GM19395 (cell line): ENCODE results near the gene ZNF503.

Experiments used
- ATAC-seq: cut with Tn5 transposase; IDR thresholded peaks from one replicate; pipeline ENCODE4 v1.9.1; 2021; ENCODE audit warnings: mild to moderate bottlenecking, moderate library complexity; ENCODE audit not compliant: unreplicated experiment

ZNF503 gene

DNA sequence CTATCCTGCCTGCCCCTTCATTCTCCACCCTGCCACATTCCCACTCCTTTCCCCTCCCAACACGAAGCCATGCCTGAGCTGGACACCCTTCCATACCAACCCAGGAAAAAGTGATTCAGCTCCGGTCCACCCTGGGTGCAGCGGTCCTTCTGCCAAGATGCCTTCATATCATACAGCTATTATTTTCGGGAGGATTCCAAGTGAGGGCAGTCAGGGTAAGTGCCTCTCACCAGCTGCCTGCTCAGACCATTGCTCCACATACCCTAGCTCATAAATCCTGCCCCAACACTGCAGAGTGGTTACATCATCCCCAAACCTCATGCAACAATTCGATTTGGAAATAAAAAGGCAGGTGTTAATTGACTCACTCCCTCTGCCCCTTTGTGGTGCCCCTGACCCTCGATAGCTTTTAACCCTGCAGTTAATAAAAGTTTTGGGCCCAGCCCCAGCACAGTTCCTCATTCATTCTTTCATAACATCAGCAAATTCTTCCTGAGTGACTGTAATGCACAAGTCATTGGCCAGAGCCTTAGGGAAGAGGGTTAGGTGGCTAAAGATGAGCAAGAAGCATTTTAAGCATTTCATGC is 42.6 kb downstream of the ZNF503 start:
- no peak for ATAC-seq

DNA sequence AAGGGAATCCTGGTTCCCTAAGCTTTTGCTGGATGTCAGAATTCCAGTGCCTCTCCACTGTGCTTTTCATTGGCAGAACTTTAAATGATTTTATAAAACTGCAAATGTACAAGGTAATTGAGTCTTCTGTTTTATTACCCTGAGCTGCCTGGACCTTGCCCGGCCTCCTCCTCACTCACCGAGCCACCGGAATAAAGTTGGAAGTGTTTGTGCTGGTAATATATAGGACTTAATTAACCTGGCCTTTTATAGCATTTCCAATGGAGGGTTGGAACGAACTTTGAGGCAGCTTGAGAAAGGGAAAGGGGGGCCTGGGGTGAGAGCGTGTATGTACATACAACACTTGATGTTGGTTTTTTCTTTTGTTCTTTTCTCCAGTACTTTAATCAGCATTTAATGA is 43.4 kb downstream of the ZNF503 start:
- no peak for ATAC-seq

DNA sequence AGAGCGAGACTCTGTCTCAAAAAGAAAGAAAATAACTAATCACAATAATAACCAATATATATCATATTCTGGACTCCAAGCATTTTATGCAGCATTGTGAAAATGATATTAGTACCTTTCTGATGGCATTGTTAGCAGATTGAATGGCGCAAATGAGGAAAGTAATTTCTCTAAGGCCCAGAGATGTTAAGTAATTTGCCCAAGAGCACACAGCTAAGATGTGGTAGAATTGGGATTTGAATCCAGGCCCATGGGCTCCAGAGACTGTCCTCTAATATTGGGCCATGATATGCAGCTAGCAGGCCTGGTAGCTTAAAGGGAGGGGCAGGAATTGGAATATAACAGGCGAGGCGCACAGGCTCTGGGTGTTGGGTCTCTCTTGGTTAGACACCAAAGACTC is 44.1 kb downstream of the ZNF503 start:
- ATAC-seq: no peak

DNA sequence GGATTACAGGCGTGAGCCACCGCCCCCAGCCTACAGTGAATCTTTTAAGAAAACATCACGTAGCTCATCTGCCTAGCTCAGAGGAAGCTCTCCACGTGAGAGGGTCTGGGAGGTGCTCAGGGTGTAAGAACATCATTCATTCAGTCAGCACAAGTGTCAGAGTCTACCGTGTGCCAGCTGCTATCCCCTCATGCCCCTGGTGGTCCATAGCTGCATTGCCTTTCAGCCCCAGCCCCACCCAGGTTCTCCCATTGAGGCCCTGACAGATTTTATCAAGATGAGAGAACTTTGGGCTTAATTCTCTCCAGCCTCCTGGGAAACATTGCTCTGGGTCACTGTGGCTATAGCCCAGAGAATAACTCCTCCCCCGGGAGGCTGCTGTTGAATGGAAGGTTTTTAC is 45.1 kb downstream of the ZNF503 start:
- no peak for ATAC-seq

DNA sequence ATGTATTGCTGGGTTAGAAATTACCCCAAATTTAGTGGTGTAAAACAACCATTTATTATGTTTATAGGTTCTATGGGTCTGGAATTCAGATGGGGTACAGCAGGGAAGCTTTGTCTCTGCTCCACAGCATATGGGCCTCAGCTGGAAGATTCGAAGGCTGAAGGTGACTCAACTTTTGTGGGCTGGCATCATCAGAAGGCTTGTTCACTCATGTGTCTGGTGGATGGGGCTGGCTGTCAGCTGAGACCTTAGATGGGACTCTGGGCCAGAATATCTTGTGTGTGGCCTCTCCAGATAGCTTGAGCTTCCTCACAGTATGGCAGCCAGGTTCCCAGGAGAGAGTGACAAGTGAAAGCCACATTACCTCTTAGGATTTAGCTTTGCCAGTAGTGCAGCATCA is 45.9 kb downstream of the ZNF503 start:
- ATAC-seq: no peak

DNA sequence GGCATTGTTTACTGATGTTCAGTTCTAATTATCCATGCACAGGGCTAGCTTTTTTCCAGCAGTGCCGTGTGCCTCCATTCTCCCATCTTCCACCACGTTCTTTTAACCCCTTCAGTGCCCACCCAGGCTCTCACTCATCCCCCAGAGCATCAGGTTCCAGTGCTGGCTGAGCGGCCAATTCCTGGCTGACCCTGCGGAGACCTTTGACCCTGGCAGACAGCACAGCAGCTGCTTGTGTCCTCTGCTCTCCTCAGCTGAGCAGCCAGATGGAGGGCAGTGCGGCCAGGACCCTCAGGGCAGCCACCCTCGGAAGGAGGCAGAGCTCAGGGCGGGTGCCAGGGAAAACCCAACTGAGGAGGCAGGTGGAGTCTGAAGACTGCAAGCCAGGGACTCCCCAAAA is 48.4 kb downstream of the ZNF503 start:
- no peak for ATAC-seq

DNA sequence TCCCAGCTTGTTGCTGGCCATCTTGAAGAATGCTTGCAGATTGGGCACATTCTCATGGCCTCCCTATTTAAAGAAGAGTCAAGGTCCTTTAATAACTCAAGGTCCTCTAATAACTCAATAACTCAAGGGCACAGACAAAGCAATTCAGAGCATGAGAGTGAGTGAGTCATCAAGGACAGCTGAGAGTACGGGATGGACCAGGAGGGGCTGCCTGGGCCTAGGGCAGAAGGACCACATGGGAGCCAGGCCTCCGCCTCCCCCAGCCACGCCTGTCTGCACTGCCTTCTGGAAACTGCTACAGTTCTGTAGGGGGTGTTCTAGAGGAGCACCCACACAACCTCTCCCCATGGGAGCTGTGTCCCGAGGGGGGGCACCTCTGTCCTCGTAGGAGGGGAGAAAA is 48.9 kb downstream of the ZNF503 start:
- ATAC-seq: no peak

DNA sequence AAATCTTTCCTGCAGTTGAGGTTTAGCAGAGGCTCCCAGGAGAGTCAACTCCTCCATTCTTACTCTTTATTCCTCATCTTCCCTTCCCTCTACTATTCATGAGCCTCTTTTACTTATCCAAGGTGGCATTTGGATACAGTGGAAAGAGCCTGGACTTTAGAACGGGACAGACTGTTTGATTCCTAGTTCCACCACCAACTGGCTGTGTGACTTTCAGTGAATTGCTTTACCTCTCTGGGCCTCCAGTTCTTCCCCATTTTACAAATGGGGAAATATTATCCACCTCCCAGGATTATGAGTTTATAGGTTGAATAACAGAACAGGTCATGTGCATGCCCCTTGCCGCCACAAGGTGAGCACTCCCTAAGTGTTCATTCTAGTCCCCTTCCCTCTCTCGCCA is 49.9 kb downstream of the ZNF503 start:
- ATAC-seq: no peak

DNA sequence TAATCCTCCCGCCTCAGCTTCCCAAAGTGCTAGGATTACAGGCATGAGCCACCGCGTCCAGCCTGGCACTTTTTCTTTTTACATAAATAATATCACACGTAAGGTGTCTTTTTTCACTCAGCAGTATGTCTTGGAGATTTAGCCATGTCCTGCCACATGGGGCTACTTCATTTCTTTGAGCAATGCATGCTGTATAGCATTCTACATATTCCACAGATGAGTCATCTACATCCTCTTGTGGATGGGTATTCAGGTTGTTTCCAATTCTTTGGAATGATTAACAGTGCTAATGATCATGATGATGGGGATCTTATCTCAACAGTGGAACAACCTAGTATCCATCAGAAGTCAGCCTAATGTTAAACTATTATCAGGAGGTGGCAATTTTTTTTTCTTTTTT is 50.8 kb downstream of the ZNF503 start:
- no peak for ATAC-seq
